Large intestine (tissue), 3 donors: Measurements from ENCODE around the gene TRIM47. TPM values are rescaled to one million over a fixed set of nuclear protein-coding genes. Genes with fewer than 3 reads are reported as not detected.

ENCODE experiments used
- DNase-seq, 2 donors: peaks; one replicate each; pipeline versions ENCODE4 v3.0.0 to v3.0.0-alpha.2; 2013
- H3K27ac ChIP-seq: one replicate; pipeline ENCODE4 v1.5.1; 2013; ENCODE audit warnings: low read length
- H3K27me3 ChIP-seq: 2 replicates; pipeline ENCODE4 v1.6.1; 2013; ENCODE audit warnings: low read length; ENCODE audit not compliant: control insufficient read depth, insufficient read depth
- H3K36me3 ChIP-seq: 2 replicates; pipeline ENCODE4 v1.6.1; 2013; ENCODE audit warnings: low read length; ENCODE audit not compliant: control insufficient read depth, insufficient read depth
- H3K4me1 ChIP-seq: one replicate; pipeline ENCODE4 v1.6.1; 2013; ENCODE audit warnings: low read length; ENCODE audit not compliant: control insufficient read depth, insufficient read depth
- H3K4me3 ChIP-seq: one replicate; pipeline ENCODE4 v1.5.1; 2013; ENCODE audit warnings: low read length
- H3K9me3 ChIP-seq: one replicate; pipeline ENCODE4 v1.6.1; 2013; ENCODE audit warnings: mild to moderate bottlenecking, low read depth, low read length, moderate library complexity; ENCODE audit not compliant: control insufficient read depth
- WGBS: methylation state at CpG from one replicate; pipeline ENCODE4 v1.1.5; 2013; ENCODE audit warnings: low lambda C conversion rate; ENCODE audit not compliant: insufficient coverage; 5-methylcytosine and 5-hydroxymethylcytosine counted together
- polyA plus RNA-seq: library from polyadenylated mRNA; unstranded; fragments of 120-200 nt; gene quantifications from one replicate; pipeline ENCODE4 v1.2.1, GENCODE V29; 2013

The TRIM47 gene
- polyA plus RNA-seq, 1 donor: 9.8 TPM

- Histone ChIP-seq H3K27me3 (no peaks in the 10 kb centered on the region), H3K4me1 (peaks cover 7% of the 10 kb centered on the region), H3K27ac (no peak overlapping the region), H3K36me3 (peaks cover 68% of the 10 kb centered on the region), H3K9me3 (peaks cover 3% of the 10 kb centered on the region), H3K4me3 (no peak overlapping the region)
- no peak for DNase-seq
- no CpG with 5 or more reads among the region's 2 CpGs for WGBS
Observed at GRCh38 chr17:75824666-75825065, 53.7 kb downstream of the TRIM47 start.

Other genes starting within 250 kb of the TRIM47 start
- 19.6 TPM for gene SMIM5, start 245.1 kb downstream of the TRIM47 start, polyA plus RNA-seq
- gene RECQL5, start 211.4 kb downstream of the TRIM47 start, polyA plus RNA-seq: 51.9 TPM
- gene SAP30BP, start 211.2 kb downstream of the TRIM47 start, polyA plus RNA-seq: 70.7 TPM
- 48.4 TPM for gene ITGB4, start 157.1 kb downstream of the TRIM47 start, polyA plus RNA-seq
- gene GALK1, start 113.4 kb downstream of the TRIM47 start, polyA plus RNA-seq: 61.0 TPM
- gene UNK, start 93.8 kb downstream of the TRIM47 start, polyA plus RNA-seq: 35.7 TPM
- gene UNC13D, start 34.2 kb downstream of the TRIM47 start, polyA plus RNA-seq: 55.8 TPM
- 107 TPM for gene WBP2, start 23.2 kb downstream of the TRIM47 start, polyA plus RNA-seq
- 18.7 TPM for gene TRIM65, start 18.4 kb upstream of the TRIM47 start, polyA plus RNA-seq
- gene MRPL38, start 26.3 kb upstream of the TRIM47 start, polyA plus RNA-seq: 62.1 TPM
- 52.1 TPM for gene FBF1, start 62.5 kb upstream of the TRIM47 start, polyA plus RNA-seq
- gene ACOX1, start 100.6 kb upstream of the TRIM47 start, polyA plus RNA-seq: 64.6 TPM
- 24.5 TPM for gene TEN1, start 100.7 kb upstream of the TRIM47 start, polyA plus RNA-seq
- gene CDK3, start 122.3 kb upstream of the TRIM47 start, polyA plus RNA-seq: 14.9 TPM
- gene EVPL, start 148.7 kb upstream of the TRIM47 start, polyA plus RNA-seq: 63.2 TPM
- 65.2 TPM for gene SRP68, start 193.9 kb upstream of the TRIM47 start, polyA plus RNA-seq
- 0.93 TPM for gene GALR2, start 196.2 kb upstream of the TRIM47 start, polyA plus RNA-seq
- 23.7 TPM for gene ZACN, start 200.6 kb upstream of the TRIM47 start, polyA plus RNA-seq
- 97.8 TPM for gene EXOC7, start 225.2 kb upstream of the TRIM47 start, polyA plus RNA-seq